GM10266 (cell line): ENCODE measurements around the gene ANKRD13D.

Experiments used
- DNase-seq: peaks from one replicate; pipeline ENCODE4 v3.0.0; 2012; ENCODE audit errors: extremely low spot score
- TF ChIP-seq, protein P1 (sequence below): IDR thresholded peaks from 2 replicates; pipeline ENCODE4 v1.5.1; 2012; ENCODE audit warnings: mild to moderate bottlenecking, low read depth; ENCODE audit not compliant: control insufficient read depth, insufficient read depth; ENCODE audit errors: missing control alignments

ANKRD13D gene

DNA sequence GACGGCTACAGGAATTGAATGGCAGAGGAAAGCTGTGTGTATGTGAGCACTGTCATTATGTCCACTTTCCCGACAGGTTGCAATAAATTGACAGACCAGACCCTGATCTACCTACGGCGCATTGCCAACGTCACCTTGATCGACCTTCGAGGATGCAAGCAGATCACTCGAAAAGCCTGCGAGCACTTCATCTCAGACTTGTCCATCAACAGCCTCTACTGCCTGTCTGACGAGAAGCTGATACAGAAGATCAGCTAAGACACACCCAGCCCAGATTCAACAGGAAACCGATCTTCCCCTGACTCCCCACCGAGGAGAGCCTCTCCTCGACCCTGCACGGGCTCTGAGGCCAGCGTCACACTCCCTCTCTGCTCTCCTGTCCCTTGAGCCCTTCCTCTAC, 34.3 kb upstream of the ANKRD13D start:
- no peak for DNase-seq
- TF ChIP-seq, protein P1, sequence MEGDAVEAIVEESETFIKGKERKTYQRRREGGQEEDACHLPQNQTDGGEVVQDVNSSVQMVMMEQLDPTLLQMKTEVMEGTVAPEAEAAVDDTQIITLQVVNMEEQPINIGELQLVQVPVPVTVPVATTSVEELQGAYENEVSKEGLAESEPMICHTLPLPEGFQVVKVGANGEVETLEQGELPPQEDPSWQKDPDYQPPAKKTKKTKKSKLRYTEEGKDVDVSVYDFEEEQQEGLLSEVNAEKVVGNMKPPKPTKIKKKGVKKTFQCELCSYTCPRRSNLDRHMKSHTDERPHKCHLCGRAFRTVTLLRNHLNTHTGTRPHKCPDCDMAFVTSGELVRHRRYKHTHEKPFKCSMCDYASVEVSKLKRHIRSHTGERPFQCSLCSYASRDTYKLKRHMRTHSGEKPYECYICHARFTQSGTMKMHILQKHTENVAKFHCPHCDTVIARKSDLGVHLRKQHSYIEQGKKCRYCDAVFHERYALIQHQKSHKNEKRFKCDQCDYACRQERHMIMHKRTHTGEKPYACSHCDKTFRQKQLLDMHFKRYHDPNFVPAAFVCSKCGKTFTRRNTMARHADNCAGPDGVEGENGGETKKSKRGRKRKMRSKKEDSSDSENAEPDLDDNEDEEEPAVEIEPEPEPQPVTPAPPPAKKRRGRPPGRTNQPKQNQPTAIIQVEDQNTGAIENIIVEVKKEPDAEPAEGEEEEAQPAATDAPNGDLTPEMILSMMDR = no peak

DNA sequence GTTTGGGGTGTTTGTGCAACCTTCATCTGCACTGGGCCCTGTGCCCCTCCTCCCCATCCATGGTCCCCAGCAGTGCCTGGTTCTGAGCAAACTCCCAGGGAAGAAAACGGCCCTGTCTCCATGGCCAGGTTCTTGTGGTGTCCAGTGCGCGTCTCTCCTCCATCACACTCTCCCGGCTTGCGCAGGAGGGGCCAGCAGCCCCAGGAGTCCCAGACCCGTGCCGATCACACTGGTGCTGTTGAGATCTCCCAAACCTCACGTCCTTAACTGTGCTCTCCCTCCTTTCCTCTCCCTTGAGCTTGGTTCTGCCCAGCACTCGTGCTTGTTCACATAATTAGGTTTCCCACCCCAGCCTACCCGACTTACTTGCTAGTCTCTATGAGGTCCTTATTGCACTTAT, 33.8 kb upstream of the ANKRD13D start:
- no peak for DNase-seq
- TF ChIP-seq, protein P1 = no peak

DNA sequence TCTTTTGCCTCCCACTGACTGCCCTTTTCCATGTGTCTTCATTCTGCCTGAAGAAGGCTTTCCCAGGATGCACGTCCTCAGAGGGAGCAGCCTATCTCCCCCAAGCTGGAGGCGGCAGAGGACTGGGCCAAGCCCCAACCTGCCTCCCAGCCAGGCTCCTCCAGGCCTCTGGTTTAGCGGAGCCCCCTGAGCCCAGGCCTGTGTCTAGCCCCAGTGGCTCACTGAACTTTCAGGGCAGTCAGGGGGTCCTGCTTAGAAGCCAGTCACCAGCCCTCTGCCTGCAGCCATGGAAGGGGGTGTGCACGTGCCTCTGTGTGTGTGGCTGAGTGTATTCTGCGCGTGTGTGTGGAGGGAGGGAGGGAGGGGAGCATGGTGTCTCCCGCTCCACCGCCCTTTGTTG, 33.2 kb upstream of the ANKRD13D start:
- TF ChIP-seq, protein P1 = no peak
- no peak for DNase-seq

DNA sequence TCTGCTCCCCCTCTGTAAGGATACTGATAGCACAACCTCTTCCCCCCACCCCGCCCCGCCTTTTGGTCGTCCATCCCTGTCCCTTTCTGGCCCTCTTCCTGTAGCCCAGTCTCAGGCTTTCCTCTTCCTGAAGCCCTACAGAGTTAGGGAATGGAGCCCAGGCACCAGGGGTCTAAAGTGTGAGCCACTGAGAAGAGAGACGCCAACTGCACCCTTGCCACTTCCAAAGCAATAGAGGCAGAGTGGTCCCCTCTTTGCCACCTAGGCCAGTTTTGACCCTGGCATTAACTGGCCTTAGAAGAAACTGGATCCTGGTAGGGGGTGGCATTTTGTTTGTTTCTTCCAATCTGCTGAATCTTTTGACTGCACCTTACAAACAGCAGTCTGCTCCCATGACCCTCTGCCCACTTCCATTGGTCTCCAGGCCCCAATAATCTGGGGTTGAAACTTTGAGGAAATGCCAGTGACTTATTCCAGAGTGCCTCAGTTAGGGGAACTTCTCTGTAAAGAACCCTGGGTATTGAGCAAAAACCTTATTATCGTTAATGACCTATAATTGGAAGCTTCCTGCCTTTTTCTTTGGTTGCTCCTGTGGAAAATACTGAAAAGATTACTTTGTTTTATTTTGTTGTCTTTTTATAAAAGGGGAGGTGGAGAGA, 32.5 kb upstream of the ANKRD13D start:
- TF ChIP-seq, protein P1 = no peak
- no peak for DNase-seq

DNA sequence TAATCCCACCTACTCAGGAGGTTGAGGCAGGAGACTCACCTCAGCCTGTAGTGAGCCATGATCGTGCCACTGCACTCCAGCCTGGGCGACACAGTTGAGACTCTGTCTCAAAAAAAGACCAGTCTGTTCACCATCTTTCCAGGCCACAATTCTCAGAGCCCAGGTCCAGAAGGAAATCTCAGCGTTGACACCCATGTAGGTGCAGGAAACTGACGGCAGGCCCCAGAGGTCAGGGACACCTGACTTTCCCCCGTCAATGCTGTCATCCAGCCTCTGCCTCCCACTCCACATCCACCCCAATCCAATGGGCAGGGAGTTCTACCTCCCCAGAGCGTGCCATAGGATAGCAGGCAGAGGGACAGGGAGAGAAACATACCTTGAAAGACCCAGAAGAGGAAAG, 28.7 kb upstream of the ANKRD13D start:
- no peak for DNase-seq
- TF ChIP-seq, protein P1 = no peak

DNA sequence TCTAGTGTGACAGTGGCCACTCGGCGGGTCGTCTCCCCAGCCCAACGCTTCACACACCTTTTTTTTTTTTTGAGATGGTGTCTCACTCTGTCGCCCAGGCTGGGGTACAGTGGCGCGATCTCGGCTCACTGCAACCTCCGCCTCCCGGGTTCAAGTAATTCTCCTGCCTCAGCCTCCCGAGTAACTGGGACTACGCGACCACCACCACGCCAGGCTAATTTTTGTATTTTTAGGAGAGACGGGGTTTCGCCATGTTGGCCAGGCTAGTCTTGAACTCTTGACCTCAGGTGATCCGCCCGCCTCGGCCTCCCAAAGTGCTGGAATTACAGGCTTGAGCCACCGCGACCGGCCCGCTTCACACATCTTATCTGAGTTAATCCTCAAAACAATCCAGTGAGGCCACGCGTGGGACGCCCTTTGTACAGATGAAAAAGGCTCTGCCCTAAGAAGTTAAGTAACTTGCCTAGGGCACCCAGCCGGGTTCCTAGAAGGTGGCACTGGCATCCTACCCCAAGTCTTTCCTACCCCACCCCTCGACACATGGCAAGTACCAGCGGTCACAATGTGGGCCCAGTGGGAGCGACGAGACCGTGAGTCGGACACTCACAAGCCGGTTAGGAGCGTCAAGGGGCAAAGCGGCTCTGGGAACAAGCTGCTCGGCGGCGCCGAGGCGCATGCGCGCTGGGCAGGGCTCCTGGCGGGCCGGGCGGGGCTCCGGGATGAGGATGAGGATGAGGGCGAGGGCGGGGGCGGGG, 28.0 kb upstream of the ANKRD13D start:
- peak; percentile 71 for DNase-seq

DNA sequence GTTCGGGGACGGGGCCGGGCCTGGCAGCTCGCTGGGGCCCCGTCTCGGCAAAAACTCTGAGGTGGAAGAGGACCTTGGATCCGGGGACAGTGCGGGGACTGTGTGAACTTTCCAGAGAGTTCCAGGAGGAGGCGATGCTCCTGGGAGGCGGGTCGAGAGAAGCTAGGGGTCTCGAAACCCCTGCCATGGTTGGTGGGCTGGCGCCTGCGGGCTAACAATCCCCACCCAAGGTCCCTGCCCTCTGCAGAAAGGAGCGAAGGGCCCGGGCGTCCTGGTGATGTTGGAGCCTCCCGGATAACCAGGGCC, 27.5 kb upstream of the ANKRD13D start:
- no peak for DNase-seq
- TF ChIP-seq, protein P1 = peak; percentile 7

DNA sequence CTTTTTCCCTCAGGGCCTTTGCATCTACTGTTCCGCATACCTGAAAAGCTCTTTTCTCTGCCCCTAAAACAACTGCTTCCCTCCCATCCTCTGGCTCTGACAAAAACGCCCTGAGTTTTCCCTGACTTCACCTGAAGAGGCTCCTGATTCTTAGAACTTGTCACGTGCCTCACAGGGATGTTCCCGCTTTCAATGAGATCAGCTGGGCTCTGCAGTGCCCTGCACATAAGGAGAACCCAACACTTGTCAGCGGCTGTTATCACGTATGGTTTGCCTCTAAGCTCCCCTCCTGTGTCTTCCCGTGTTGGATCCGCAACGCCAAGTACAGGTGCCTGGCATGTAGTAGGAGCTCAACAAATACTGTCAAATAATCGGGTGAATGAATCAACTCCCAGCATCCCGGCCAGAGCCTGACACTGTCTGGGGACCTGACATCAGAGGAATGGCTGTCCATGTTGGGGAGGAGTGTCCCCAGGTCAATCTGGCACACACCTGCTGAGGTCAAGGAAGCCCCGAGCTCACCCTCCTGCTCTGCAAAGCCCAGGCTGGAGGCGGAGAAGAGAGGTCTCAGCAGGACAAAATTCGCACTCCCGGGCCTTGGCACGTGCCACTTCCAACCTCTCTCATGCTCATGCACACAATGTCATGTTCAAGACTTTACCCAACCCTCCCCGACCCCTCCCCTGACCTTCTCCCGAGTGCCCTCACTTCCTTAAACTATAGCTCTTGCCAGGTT, 27.0 kb upstream of the ANKRD13D start:
- TF ChIP-seq, protein P1 = no peak
- DNase-seq = no peak
